Keratinocyte (primary cell): Measurements from ENCODE around the gene IFI27. TPM values are rescaled to one million over a fixed set of nuclear protein-coding genes. Genes with fewer than 3 reads are reported as not detected.

ENCODE experiments used
- DNase-seq: peaks from one replicate; pipeline ENCODE4 v3.0.0-alpha.2; 2011; ENCODE audit warnings: low read depth, missing footprints, low spot score
- FAIRE-seq: peaks from 2 replicates; lab custom pipeline; 2011; peaks lifted over from hg19 to GRCh38; lab: Jason Lieb, UNC
- H2AFZ ChIP-seq: 2 replicates; pipeline ENCODE4 v1.6.0; 2012; ENCODE audit warnings: low read length, control low read depth, inconsistent platforms; ENCODE audit not compliant: control insufficient read depth
- H3K27ac ChIP-seq: 2 replicates; pipeline ENCODE4 v1.5.1; 2011; ENCODE audit warnings: low read length; ENCODE audit not compliant: control insufficient read depth, insufficient read depth
- H3K27me3 ChIP-seq: 3 replicates; pipeline ENCODE4 v1.6.0; 2011; ENCODE audit warnings: low read length; ENCODE audit not compliant: control insufficient read depth, insufficient read depth; ENCODE audit errors: extremely low read depth
- H3K36me3 ChIP-seq, 2 experiments: 2 replicates in 1 of 2; 3 replicates in 1 of 2; pipeline ENCODE4 v1.5.1; 2011; ENCODE audit warnings: low read length in 2 of 2, mild to moderate bottlenecking in 1 of 2; ENCODE audit not compliant: control insufficient read depth in 2 of 2, insufficient read depth in 2 of 2; ENCODE audit errors: extremely low read depth in 1 of 2
- H3K4me1 ChIP-seq: 3 replicates; pipeline ENCODE4 v1.5.1; 2011; ENCODE audit warnings: low read length; ENCODE audit not compliant: control insufficient read depth, insufficient read depth; ENCODE audit errors: extremely low read depth
- H3K4me2 ChIP-seq: 3 replicates; pipeline ENCODE4 v1.6.0; 2011; ENCODE audit warnings: low read depth, low read length; ENCODE audit not compliant: control insufficient read depth, insufficient read depth; ENCODE audit errors: extremely low read depth
- H3K4me3 ChIP-seq, 3 experiments: fragments of 200-600 bp in 1 of 3; sonication (generic) in 1 of 3; 2 replicates in 2 of 3; 3 replicates in 1 of 3; pipeline ENCODE4 v1.5.1; 2011 to 2016; ENCODE audit warnings: low read length in 3 of 3, mild to moderate bottlenecking in 3 of 3, control low read depth in 2 of 3, inconsistent platforms in 1 of 3, low read depth in 1 of 3, mixed read lengths in 1 of 3, mixed run types in 1 of 3, moderate library complexity in 1 of 3; ENCODE audit not compliant: control insufficient read depth in 2 of 3, insufficient read depth in 2 of 3; ENCODE audit errors: extremely low read depth in 1 of 3
- H3K79me2 ChIP-seq: 2 replicates; pipeline ENCODE4 v1.6.0; 2012; ENCODE audit warnings: low read length; ENCODE audit not compliant: control insufficient read depth, insufficient read depth
- H3K9ac ChIP-seq: 3 replicates; pipeline ENCODE4 v1.6.0; 2011; ENCODE audit warnings: low read length; ENCODE audit not compliant: control insufficient read depth, insufficient read depth; ENCODE audit errors: extremely low read depth
- H3K9me1 ChIP-seq: 3 replicates; pipeline ENCODE4 v1.6.0; 2011; ENCODE audit warnings: low read length; ENCODE audit not compliant: control insufficient read depth, insufficient read depth; ENCODE audit errors: extremely low read depth
- H3K9me3 ChIP-seq: 2 replicates; pipeline ENCODE4 v1.5.1; 2012; ENCODE audit warnings: low read depth, low read length; ENCODE audit not compliant: control insufficient read depth
- H4K20me1 ChIP-seq: 3 replicates; pipeline ENCODE4 v1.6.0; 2011; ENCODE audit warnings: low read length; ENCODE audit not compliant: control insufficient read depth, insufficient read depth; ENCODE audit errors: extremely low read depth
- CTCF ChIP-seq, 3 experiments: IDR thresholded peaks in 1 of 3; conservative IDR thresholded peaks in 1 of 3; optimal IDR thresholded peaks in 1 of 3; 2 replicates in 2 of 3; 3 replicates in 1 of 3; pipeline versions ENCODE3 to v1.5.1; 2011; ENCODE audit warnings: low read length in 3 of 3, mild to moderate bottlenecking in 3 of 3, moderate library complexity in 2 of 3, control low read depth in 1 of 3, inconsistent platforms in 1 of 3; ENCODE audit not compliant: insufficient read depth in 2 of 3; ENCODE audit errors: extremely low read depth in 1 of 3
- EZH2 ChIP-seq: IDR thresholded peaks from one replicate; pipeline ENCODE4 v1.6.1; 2012; ENCODE audit warnings: inconsistent platforms, mild to moderate bottlenecking, low read length, moderate library complexity
- dilution Hi-C: fragments of 300-500 bp; cut with MboI; formaldehyde crosslinking; loops from one replicate; pipeline ENCODE4 v1.7.0; 2020; ENCODE audit warnings: low sequenced_read_pairs; ENCODE audit not compliant: extremely low pct_ligation_motif_present
- polyA plus RNA-seq, 5 experiments: library from polyadenylated mRNA; depleted of rRNA in 3 of 5; stranded (reverse) in 3 of 5; stranded (forward) in 1 of 5; unstranded in 1 of 5; fragments of >200 nt; gene quantifications; 1 replicate in 1 of 5; 2 replicates in 3 of 5; 3 replicates in 1 of 5; pipeline versions ENCODE4 v1.2.1 to v1.2.3, GENCODE V29; 2011 to 2012; ENCODE audit warnings: missing spikeins in 2 of 5, low read depth in 1 of 5, low replicate concordance in 1 of 5

IFI27 gene
- polyA plus RNA-seq, 1 donor (not counting 4 experiments of a cell fraction or from before 2014, with no cell fraction given) = 1,132 TPM

GRCh38 chr14:94158239-94158883 lies 47.8 kb downstream of the IFI27 start:
- no peaks in the 10 kb centered on the region for H3K9me1 ChIP-seq
- H3K79me2 ChIP-seq = no peaks in the 10 kb centered on the region
- no peaks in the 10 kb centered on the region for H3K9me3 ChIP-seq
- dilution Hi-C loops = no loop called here
- H3K27ac ChIP-seq = no peak overlapping the region
- H3K9ac ChIP-seq = no peak overlapping the region
- H3K4me2 ChIP-seq = no peak overlapping the region
- no peaks in the 10 kb centered on the region for H3K36me3 ChIP-seq
- no peaks in the 10 kb centered on the region for H3K4me1 ChIP-seq
- H2AFZ ChIP-seq = no peak overlapping the region
- H3K4me3 ChIP-seq = no peak overlapping the region
- TF ChIP-seq CTCF (optimal IDR thresholded peaks at IDR 0.05 in 1 of 3, IDR thresholded peaks at IDR 0.05 in 1 of 3, conservative IDR thresholded peaks at IDR 0.05 in 1 of 3; ENCODE audit: extremely low read depth in 1 of 3, insufficient read depth in 2 of 3, low read length in 3 of 3) (no peak), EZH2 (no peak)
- no peak for FAIRE-seq
- DNase-seq = no peak
- no peaks in the 10 kb centered on the region for H4K20me1 ChIP-seq
- no peaks in the 10 kb centered on the region for H3K27me3 ChIP-seq

GRCh38 chr14:94161058-94161457 lies 50.5 kb downstream of the IFI27 start:
- Histone ChIP-seq H3K27ac (no peak overlapping the region), H3K4me2 (no peak overlapping the region), H3K9ac (no peak overlapping the region), H3K9me1 (no peaks in the 10 kb centered on the region), H3K27me3 (peaks cover 9% of the 10 kb centered on the region), H3K79me2 (no peaks in the 10 kb centered on the region), H3K36me3 (no peaks in the 10 kb centered on the region), H2AFZ (no peak overlapping the region), H4K20me1 (no peaks in the 10 kb centered on the region), H3K9me3 (no peaks in the 10 kb centered on the region), H3K4me3 (no peak overlapping the region), H3K4me1 (no peaks in the 10 kb centered on the region)
- DNase-seq = no peak
- TF ChIP-seq EZH2 (no peak), CTCF (optimal IDR thresholded peaks at IDR 0.05 in 1 of 3, IDR thresholded peaks at IDR 0.05 in 1 of 3, conservative IDR thresholded peaks at IDR 0.05 in 1 of 3; ENCODE audit: extremely low read depth in 1 of 3, insufficient read depth in 2 of 3, low read length in 3 of 3) (no peak)
- FAIRE-seq = no peak
- dilution Hi-C loops = no loop called here
